GM12874 (cell line): Measurements from ENCODE around the gene PIP4K2C.

Experiments used
- CTCF ChIP-seq: IDR thresholded peaks from 2 replicates; pipeline ENCODE4 v1.5.1; 2011; ENCODE audit warnings: low read depth, mild to moderate bottlenecking, control low read depth, low read length, moderate library complexity; ENCODE audit not compliant: insufficient read depth

Gene PIP4K2C

GRCh38 chr12:57620245-57620935, 29.4 kb downstream of the PIP4K2C start:
- no peak for TF ChIP-seq CTCF

- TF ChIP-seq CTCF, result no peak
Observed at GRCh38 chr12:57620936-57621496, 30.0 kb downstream of the PIP4K2C start.

- TF ChIP-seq CTCF, result peak; percentile 92
Observed at GRCh38 chr12:57621497-57622292, 30.7 kb downstream of the PIP4K2C start.

GRCh38 chr12:57622293-57623245, 31.6 kb downstream of the PIP4K2C start:
- TF ChIP-seq CTCF, result no peak

- no peak for TF ChIP-seq CTCF
Observed at GRCh38 chr12:57623385-57623784, 32.4 kb downstream of the PIP4K2C start.

GRCh38 chr12:57623811-57624390, 32.9 kb downstream of the PIP4K2C start:
- TF ChIP-seq CTCF, result no peak
